HG03460 (cell line): ENCODE results near the gene CBX5.
A peak's percentile ranks its signal among the peaks of the same experiment; 100 is the strongest.
"Not testable (repeated sequence)": the region's sequence is repeated elsewhere in the genome, so short reads cannot be mapped to it uniquely, and the experiment has no call there.

Source experiments
- ATAC-seq: cut with Tn5 transposase; IDR thresholded peaks from one replicate; pipeline ENCODE4 v1.9.1; 2021; ENCODE audit not compliant: unreplicated experiment

CBX5 gene

GRCh38 chr12:54200412-54200811 lies 79.5 kb downstream of the CBX5 start:
- no peak for ATAC-seq

GRCh38 chr12:54199917-54200316 lies 80.0 kb downstream of the CBX5 start:
- ATAC-seq, result no peak

- no peak for ATAC-seq
Measured at GRCh38 chr12:54199034-54199433, 80.9 kb downstream of the CBX5 start.

- no peak for ATAC-seq
Measured at GRCh38 chr12:54197431-54197909, 82.5 kb downstream of the CBX5 start.

GRCh38 chr12:54197010-54197409 lies 82.9 kb downstream of the CBX5 start:
- ATAC-seq, result no peak

GRCh38 chr12:54196396-54196795 lies 83.5 kb downstream of the CBX5 start:
- ATAC-seq, result no peak

GRCh38 chr12:54195737-54196347 lies 84.1 kb downstream of the CBX5 start:
- no peak for ATAC-seq

- no peak for ATAC-seq
Measured at GRCh38 chr12:54195080-54195736, 84.7 kb downstream of the CBX5 start.

- not testable (repeated sequence) for ATAC-seq
Measured at GRCh38 chr12:54194611-54195010, 85.3 kb downstream of the CBX5 start.

GRCh38 chr12:54193434-54193833 lies 86.5 kb downstream of the CBX5 start:
- ATAC-seq, result no peak

- no peak for ATAC-seq
Measured at GRCh38 chr12:54191550-54192022, 88.3 kb downstream of the CBX5 start.

GRCh38 chr12:54191126-54191525 lies 88.8 kb downstream of the CBX5 start:
- no peak for ATAC-seq

GRCh38 chr12:54189198-54189539 lies 90.8 kb downstream of the CBX5 start:
- peak; percentile 12 for ATAC-seq

GRCh38 chr12:54187075-54187474 lies 92.8 kb downstream of the CBX5 start:
- no peak for ATAC-seq

GRCh38 chr12:54185919-54186318 lies 94.0 kb downstream of the CBX5 start:
- no peak for ATAC-seq

GRCh38 chr12:54185297-54185696 lies 94.6 kb downstream of the CBX5 start:
- ATAC-seq, result not testable (repeated sequence)

GRCh38 chr12:54184024-54184805 lies 95.7 kb downstream of the CBX5 start:
- ATAC-seq, result no peak

- ATAC-seq, result no peak
Measured at GRCh38 chr12:54182981-54183380, 96.9 kb downstream of the CBX5 start.

GRCh38 chr12:54182086-54182485 lies 97.8 kb downstream of the CBX5 start:
- no peak for ATAC-seq
